NOMO-1 treated with dmso at 0.1 percent for 144 hours (cell line): Measurements from ENCODE around the gene ATAD5.

Source experiments
- DNase-seq: peaks from one replicate; lab custom pipeline; 2025; ENCODE audit not compliant: unreplicated experiment; lab: John Stamatoyannopoulos, UW

Gene ATAD5

DNA sequence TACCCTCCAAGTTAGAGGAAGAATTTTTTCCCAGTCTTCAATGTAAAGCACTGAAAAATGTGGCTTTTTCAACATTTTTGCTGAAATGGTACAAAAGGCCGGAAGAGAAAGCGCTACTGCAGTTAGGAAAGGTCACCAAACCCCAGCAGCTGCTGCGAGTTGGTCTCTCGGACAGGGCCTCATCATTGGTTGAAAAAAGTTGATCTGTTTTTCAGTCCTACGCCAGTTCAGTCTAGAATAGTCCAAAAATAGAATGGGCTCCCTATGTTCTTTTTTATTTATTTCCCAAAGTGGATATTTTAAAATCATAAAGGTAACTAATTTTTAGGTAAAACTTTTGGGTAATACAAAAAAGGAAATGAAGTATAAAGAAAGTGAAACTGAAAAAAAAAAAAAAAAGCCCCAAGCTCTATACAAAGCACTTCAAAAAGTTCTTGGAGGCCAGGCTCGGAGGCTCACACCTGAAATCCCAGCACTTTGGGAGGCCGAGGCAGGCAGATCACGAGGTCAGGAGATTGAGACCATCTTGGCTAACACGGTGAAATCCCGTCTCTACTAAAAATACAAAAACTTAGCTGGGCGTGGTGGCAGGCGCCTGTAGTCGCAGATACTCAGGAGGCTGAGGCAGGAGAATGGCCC is 107.4 kb downstream of the ATAD5 start:
- peak; percentile 31 for DNase-seq

GRCh38 chr17:30942308-30943079 is 110.7 kb downstream of the ATAD5 start:
- DNase-seq: no peak
